Cardiac fibroblast (primary cell): Measurements from ENCODE around the gene KRTAP3-2.
A peak's percentile ranks its signal among the peaks of the same experiment; 100 is the strongest.

Experiments
- DNase-seq, 2 donors: peaks; one replicate each; pipeline versions ENCODE4 v3.0.0 to v3.0.0-alpha.2; 2010; ENCODE audit warnings: low read depth in 2 of 2
- H3K4me3 ChIP-seq, 2 donors: replicated peaks in 1 of 2; 1 replicate in 1 of 2; 2 replicates in 1 of 2; pipeline ENCODE4 v1.5.1; 2011; ENCODE audit warnings: low read depth in 2 of 2, low read length in 2 of 2, mild to moderate bottlenecking in 2 of 2, moderate library complexity in 1 of 2
- TF ChIP-seq, protein P1 (sequence below): IDR thresholded peaks from one replicate; pipeline ENCODE4 v1.5.1; 2011; ENCODE audit warnings: low read depth, mild to moderate bottlenecking, low read length, inconsistent platforms

Gene KRTAP3-2

GRCh38 chr17:41009936-41010335, 10.2 kb upstream of the KRTAP3-2 start:
- DNase-seq, result no peak
- TF ChIP-seq, protein P1, sequence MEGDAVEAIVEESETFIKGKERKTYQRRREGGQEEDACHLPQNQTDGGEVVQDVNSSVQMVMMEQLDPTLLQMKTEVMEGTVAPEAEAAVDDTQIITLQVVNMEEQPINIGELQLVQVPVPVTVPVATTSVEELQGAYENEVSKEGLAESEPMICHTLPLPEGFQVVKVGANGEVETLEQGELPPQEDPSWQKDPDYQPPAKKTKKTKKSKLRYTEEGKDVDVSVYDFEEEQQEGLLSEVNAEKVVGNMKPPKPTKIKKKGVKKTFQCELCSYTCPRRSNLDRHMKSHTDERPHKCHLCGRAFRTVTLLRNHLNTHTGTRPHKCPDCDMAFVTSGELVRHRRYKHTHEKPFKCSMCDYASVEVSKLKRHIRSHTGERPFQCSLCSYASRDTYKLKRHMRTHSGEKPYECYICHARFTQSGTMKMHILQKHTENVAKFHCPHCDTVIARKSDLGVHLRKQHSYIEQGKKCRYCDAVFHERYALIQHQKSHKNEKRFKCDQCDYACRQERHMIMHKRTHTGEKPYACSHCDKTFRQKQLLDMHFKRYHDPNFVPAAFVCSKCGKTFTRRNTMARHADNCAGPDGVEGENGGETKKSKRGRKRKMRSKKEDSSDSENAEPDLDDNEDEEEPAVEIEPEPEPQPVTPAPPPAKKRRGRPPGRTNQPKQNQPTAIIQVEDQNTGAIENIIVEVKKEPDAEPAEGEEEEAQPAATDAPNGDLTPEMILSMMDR, result no peak
- no peak overlapping the region for H3K4me3 ChIP-seq

DNA sequence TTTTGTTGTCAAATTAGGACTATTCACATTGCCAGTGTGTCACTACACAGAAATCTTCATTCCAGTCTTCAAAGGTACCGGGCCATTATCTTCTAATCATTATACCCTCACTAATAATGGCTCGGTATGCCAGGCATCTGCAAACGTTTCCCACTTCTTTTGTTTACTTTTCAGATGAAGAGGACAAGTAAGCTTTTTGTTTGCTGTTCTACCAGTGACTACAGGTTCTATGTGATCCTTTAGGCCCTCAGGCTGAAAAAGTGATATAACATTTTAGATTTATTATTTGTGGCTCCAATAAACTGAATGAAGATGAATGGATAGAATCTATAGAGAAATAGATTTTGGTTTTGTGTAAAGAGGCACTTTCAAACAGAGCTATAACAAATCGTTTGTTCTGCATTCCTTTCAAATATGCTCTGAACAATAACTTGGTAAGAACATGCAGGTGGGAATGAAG, 9.6 kb upstream of the KRTAP3-2 start:
- no peak for DNase-seq
- TF ChIP-seq, protein P1, result no peak
- no peak overlapping the region for H3K4me3 ChIP-seq

- no peak for DNase-seq
- no peak within 1 kb of the TSS for H3K4me3 ChIP-seq
- TF ChIP-seq, protein P1, result no peak
Measured at GRCh38 chr17:41008811-41009210, 9.1 kb upstream of the KRTAP3-2 start, which contains the start of gene KRTAP3-1. TSS of gene KRTAP3-1 (minus strand) at chr17:41009128. CDS start at chr17:41009074, 54 bp downstream.

DNA sequence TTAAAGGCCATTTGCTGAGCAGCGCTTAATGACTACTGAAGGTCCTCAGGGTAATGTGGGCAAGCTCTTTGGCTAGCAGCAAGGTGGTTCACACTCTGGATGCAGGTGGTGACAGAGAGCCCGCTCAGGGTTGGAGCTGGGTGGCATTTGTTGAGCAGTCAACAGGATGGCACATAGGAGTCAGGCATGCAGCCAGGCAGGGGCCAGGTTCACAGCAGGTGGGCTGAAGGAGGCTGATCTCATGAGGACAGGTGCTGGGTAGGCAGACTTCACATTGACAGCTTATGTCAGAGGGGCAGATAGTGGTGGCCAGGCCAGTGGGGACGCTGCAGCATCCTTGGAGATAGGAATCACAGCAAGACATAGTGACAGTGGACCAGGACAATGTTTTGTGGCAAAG, 4.7 kb upstream of the KRTAP3-2 start:
- no peak overlapping the region for H3K4me3 ChIP-seq
- DNase-seq, result no peak
- TF ChIP-seq, protein P1, result no peak

DNA sequence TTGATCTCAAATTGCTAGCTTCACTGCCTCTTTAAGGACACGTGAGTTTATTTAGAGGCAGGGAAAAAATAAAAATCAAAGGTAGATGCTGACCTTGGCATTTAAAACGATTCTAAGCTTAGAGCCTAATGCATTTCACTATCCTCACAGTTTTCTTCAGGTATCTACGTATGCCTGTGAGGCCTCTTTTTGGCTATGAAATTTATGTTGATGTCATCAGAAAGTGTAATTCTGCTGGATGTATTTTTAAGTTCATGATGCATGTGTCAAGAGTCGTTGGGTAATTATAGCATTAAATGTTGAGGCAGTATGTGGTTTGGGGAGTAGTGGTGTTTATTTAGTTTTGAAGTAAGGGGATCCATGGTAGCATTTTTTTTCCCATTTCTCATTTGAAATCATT, 4.2 kb upstream of the KRTAP3-2 start:
- TF ChIP-seq, protein P1, result no peak
- no peak overlapping the region for H3K4me3 ChIP-seq
- DNase-seq, result no peak

GRCh38 chr17:41002814-41003213, 3.1 kb upstream of the KRTAP3-2 start:
- peak in 1 of 2 donors; percentile 16 for DNase-seq
- TF ChIP-seq, protein P1, result no peak
- H3K4me3 ChIP-seq, result no peak overlapping the region

DNA sequence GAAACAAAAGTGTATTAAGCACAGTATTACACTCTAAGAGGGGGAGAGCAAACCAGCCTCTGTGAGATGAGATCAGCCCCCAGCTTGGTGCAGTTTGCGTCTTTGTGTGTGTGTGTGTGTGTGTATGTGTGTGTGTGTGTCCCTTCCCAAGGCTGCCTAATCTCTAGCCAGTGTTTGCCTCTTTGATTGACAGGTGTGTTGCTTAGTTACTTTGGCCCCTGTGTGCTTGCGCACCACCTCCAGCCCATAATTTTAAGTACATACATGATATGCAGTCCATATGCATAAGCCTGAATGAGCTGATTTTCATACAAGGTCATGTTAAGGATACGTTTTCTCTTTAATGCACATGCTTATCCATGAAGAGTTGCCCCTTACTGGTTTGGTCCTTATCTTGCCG, 2.1 kb upstream of the KRTAP3-2 start:
- TF ChIP-seq, protein P1, result no peak
- DNase-seq, result no peak
- no peak overlapping the region for H3K4me3 ChIP-seq
